ENCODE measurements around the gene XAGE3. TPM values are rescaled to one million over a fixed set of nuclear protein-coding genes. Genes with fewer than 3 reads are reported as not detected.
"Not testable (repeated sequence)": the region's sequence is repeated elsewhere in the genome, so short reads cannot be mapped to it uniquely, and the experiment has no call there.

The XAGE3 gene
- total RNA-seq, 1 donor from 2014 or later: not detected

DNA sequence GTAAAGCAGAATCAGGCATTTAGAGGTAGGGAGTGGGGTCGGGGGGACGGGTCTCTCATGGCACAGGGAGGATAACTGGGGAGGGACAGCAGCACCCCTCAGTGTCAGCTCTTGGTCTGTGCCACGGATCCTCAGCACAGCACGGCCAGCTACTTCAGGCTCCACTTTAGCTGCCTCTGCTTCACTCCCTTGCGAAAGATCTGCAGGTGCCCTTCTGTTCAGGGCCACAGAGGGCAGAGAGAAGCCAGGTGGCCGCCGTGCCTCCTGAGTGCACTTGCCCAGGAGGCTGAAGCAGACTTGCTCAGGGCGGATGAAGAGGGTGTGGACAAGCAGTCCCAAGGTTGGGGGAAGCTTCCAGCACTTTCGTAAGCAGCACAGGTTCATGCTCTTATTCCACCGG lies 19.6 kb upstream of the XAGE3 start:
- H3K36me3 ChIP-seq (ENCODE audit: insufficient read depth, low read length); H3K9me3 Mint-ChIP-seq (ENCODE audit: unreplicated experiment); H3K36me3 Mint-ChIP-seq (ENCODE audit: low read depth, unreplicated experiment); H3K4me1 Mint-ChIP-seq (ENCODE audit: low read depth, unreplicated experiment); H3K27ac Mint-ChIP-seq (ENCODE audit: unreplicated experiment); H3K27me3 ChIP-seq (ENCODE audit: insufficient read depth, low read length); H3K27me3 Mint-ChIP-seq (ENCODE audit: low read depth, unreplicated experiment); H3K79me2 ChIP-seq (ENCODE audit: insufficient read depth, low read length); H3K9me3 ChIP-seq (ENCODE audit: insufficient read depth, low read depth, low read length); H3K4me1 ChIP-seq (ENCODE audit: insufficient read depth, low read length); H3K4me3 Mint-ChIP-seq (ENCODE audit: unreplicated experiment); H3K4me2 ChIP-seq (ENCODE audit: low read length); FAIRE-seq; H4K20me1 ChIP-seq (ENCODE audit: insufficient read depth, low read length); DNase-seq (ENCODE audit: low read depth); H3K9ac ChIP-seq (ENCODE audit: low read length); H3K4me3 ChIP-seq (ENCODE audit: insufficient read depth, low read depth, low read length); H3K27ac ChIP-seq (ENCODE audit: low read depth, low read length); H2AFZ ChIP-seq (ENCODE audit: low read depth, low read length): not testable (repeated sequence)

DNA sequence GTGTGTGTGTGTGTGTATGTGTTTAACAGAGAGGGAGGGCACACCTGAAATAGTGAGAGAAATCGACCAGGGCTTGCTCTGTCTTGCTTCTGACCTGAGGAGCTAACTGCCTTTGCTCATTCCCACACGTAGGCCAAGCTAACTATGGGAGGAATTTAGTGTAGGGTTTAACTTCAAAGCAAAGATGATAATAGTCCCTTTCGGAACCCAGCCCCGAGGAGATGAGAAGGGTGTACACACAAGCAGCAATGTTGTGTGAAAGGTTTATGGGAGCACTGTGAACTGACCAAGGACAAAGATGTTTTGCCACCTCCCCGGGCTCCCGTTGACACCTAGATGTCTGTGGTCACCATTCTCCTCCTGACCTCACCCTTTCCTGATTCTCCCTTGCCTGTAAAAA lies 8.5 kb upstream of the XAGE3 start:
- H3K27ac Mint-ChIP-seq (ENCODE audit: unreplicated experiment); H3K4me3 ChIP-seq (ENCODE audit: insufficient read depth, low read depth, low read length); H3K4me3 Mint-ChIP-seq (ENCODE audit: unreplicated experiment); H3K27me3 Mint-ChIP-seq (ENCODE audit: low read depth, unreplicated experiment); H3K4me1 Mint-ChIP-seq (ENCODE audit: low read depth, unreplicated experiment); H3K9me3 ChIP-seq (ENCODE audit: insufficient read depth, low read depth, low read length); H3K4me2 ChIP-seq (ENCODE audit: low read length); H4K20me1 ChIP-seq (ENCODE audit: insufficient read depth, low read length); H2AFZ ChIP-seq (ENCODE audit: low read depth, low read length); DNase-seq (ENCODE audit: low read depth); H3K36me3 Mint-ChIP-seq (ENCODE audit: low read depth, unreplicated experiment); H3K79me2 ChIP-seq (ENCODE audit: insufficient read depth, low read length); H3K9ac ChIP-seq (ENCODE audit: low read length); H3K4me1 ChIP-seq (ENCODE audit: insufficient read depth, low read length); H3K27ac ChIP-seq (ENCODE audit: low read depth, low read length); H3K9me3 Mint-ChIP-seq (ENCODE audit: unreplicated experiment); H3K36me3 ChIP-seq (ENCODE audit: insufficient read depth, low read length); H3K27me3 ChIP-seq (ENCODE audit: insufficient read depth, low read length): not testable (repeated sequence)
- peak; percentile 79 for FAIRE-seq

DNA sequence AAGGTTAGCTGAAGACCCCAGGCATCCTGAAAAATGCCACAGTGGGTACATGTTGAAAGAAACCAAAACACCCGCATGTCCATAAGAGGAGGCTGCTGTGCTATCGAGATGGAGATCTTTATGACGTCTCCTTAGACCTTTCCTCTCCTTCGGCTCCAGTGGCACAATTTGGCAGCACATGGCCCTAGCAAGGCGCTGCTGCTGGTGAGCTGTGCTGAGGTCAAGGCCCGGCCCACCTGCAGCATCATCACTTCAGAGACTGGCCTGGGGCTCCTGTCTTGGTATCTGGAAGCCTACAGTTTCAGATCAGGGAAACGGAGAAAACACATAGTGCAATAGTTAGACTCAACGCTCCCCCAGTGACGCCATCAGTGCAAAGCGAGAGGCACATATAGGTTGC lies 7.6 kb upstream of the XAGE3 start:
- not testable (repeated sequence) for H3K4me2 ChIP-seq (ENCODE audit: low read length); H2AFZ ChIP-seq (ENCODE audit: low read depth, low read length); DNase-seq (ENCODE audit: low read depth); H4K20me1 ChIP-seq (ENCODE audit: insufficient read depth, low read length); H3K4me3 Mint-ChIP-seq (ENCODE audit: unreplicated experiment); H3K27me3 ChIP-seq (ENCODE audit: insufficient read depth, low read length); H3K79me2 ChIP-seq (ENCODE audit: insufficient read depth, low read length); H3K36me3 Mint-ChIP-seq (ENCODE audit: low read depth, unreplicated experiment); H3K9ac ChIP-seq (ENCODE audit: low read length); H3K4me3 ChIP-seq (ENCODE audit: insufficient read depth, low read depth, low read length); H3K27me3 Mint-ChIP-seq (ENCODE audit: low read depth, unreplicated experiment); H3K27ac ChIP-seq (ENCODE audit: low read depth, low read length); FAIRE-seq; H3K4me1 ChIP-seq (ENCODE audit: insufficient read depth, low read length); H3K4me1 Mint-ChIP-seq (ENCODE audit: low read depth, unreplicated experiment); H3K9me3 Mint-ChIP-seq (ENCODE audit: unreplicated experiment); H3K27ac Mint-ChIP-seq (ENCODE audit: unreplicated experiment); H3K36me3 ChIP-seq (ENCODE audit: insufficient read depth, low read length); H3K9me3 ChIP-seq (ENCODE audit: insufficient read depth, low read depth, low read length)

DNA sequence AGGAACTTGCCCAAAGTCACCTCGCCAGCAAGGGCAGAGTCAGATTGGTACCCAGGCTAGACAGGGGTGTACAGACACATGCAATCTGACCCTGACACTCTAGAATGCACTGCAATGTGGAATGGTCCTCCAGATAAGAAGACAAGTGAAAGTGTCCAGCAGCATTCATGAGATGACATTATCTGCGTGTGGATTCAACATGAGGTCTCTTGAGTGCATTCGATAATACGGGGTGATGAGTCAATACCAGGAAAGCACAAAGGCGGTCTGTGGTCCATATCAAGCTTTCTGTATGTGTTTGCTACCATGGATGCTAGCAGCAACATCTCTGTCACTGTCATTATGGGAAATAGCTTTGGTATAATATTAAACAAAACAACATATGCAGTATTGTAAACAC lies 6.8 kb upstream of the XAGE3 start:
- no peaks in the 10 kb centered on the region for H3K36me3 Mint-ChIP-seq (ENCODE audit: low read depth, unreplicated experiment)
- H3K4me1 ChIP-seq (ENCODE audit: insufficient read depth, low read length): no peaks in the 10 kb centered on the region
- no peak overlapping the region for H3K9ac ChIP-seq (ENCODE audit: low read length)
- no peaks in the 10 kb centered on the region for H3K36me3 ChIP-seq (ENCODE audit: insufficient read depth, low read length)
- no peak for TF ChIP-seq EZH2 (IDR thresholded peaks at IDR 0.05; ENCODE audit: insufficient read depth, low read length)
- TF ChIP-seq, protein P1, sequence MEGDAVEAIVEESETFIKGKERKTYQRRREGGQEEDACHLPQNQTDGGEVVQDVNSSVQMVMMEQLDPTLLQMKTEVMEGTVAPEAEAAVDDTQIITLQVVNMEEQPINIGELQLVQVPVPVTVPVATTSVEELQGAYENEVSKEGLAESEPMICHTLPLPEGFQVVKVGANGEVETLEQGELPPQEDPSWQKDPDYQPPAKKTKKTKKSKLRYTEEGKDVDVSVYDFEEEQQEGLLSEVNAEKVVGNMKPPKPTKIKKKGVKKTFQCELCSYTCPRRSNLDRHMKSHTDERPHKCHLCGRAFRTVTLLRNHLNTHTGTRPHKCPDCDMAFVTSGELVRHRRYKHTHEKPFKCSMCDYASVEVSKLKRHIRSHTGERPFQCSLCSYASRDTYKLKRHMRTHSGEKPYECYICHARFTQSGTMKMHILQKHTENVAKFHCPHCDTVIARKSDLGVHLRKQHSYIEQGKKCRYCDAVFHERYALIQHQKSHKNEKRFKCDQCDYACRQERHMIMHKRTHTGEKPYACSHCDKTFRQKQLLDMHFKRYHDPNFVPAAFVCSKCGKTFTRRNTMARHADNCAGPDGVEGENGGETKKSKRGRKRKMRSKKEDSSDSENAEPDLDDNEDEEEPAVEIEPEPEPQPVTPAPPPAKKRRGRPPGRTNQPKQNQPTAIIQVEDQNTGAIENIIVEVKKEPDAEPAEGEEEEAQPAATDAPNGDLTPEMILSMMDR (IDR thresholded peaks at IDR 0.05; ENCODE audit: insufficient read depth, low read depth, low read length): no peak
- no peak overlapping the region for H2AFZ ChIP-seq (ENCODE audit: low read depth, low read length)
- H3K27ac ChIP-seq (ENCODE audit: low read depth, low read length): no peak overlapping the region
- no peaks in the 10 kb centered on the region for H3K79me2 ChIP-seq (ENCODE audit: insufficient read depth, low read length)
- FAIRE-seq (no peak), DNase-seq (ENCODE audit: low read depth) (no peak)
- H3K9me3 ChIP-seq (ENCODE audit: insufficient read depth, low read depth, low read length): no peaks in the 10 kb centered on the region
- no peak overlapping the region for H3K4me2 ChIP-seq (ENCODE audit: low read length)
- no peak overlapping the region for H3K4me3 Mint-ChIP-seq (ENCODE audit: unreplicated experiment)
- no peak overlapping the region for H3K4me3 ChIP-seq (ENCODE audit: insufficient read depth, low read depth, low read length)
- H3K9me3 Mint-ChIP-seq (ENCODE audit: unreplicated experiment): no peaks in the 10 kb centered on the region
- no peaks in the 10 kb centered on the region for H3K27me3 ChIP-seq (ENCODE audit: insufficient read depth, low read length)
- H3K27me3 Mint-ChIP-seq (ENCODE audit: low read depth, unreplicated experiment): peaks cover 8% of the 10 kb centered on the region
- H3K4me1 Mint-ChIP-seq (ENCODE audit: low read depth, unreplicated experiment): peaks cover 3% of the 10 kb centered on the region
- no peaks in the 10 kb centered on the region for H4K20me1 ChIP-seq (ENCODE audit: insufficient read depth, low read length)
- H3K27ac Mint-ChIP-seq (ENCODE audit: unreplicated experiment): no peak overlapping the region

DNA sequence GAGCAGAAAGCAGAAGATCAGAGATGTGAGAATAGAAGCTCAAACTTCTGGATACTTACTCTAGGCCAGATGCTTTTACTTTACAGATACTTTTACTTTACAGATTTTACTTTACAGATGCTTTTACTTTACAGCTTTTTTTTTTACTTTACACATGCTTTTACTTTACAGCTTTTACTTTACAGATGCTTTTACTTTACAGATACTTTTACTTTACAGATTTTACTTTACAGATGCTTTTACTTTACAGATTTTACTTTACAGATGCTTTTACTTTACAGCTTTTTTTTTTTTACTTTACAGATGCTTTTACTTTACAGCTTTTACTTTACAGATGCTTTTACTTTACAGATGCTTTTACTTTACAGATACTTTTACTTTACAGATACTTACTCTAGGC lies 5.9 kb upstream of the XAGE3 start:
- H2AFZ ChIP-seq (ENCODE audit: low read depth, low read length); H3K4me2 ChIP-seq (ENCODE audit: low read length); H3K27ac ChIP-seq (ENCODE audit: low read depth, low read length); H3K4me3 ChIP-seq (ENCODE audit: insufficient read depth, low read depth, low read length); H3K9me3 ChIP-seq (ENCODE audit: insufficient read depth, low read depth, low read length); H4K20me1 ChIP-seq (ENCODE audit: insufficient read depth, low read length); H3K4me1 Mint-ChIP-seq (ENCODE audit: low read depth, unreplicated experiment); H3K9ac ChIP-seq (ENCODE audit: low read length); H3K27ac Mint-ChIP-seq (ENCODE audit: unreplicated experiment); H3K4me1 ChIP-seq (ENCODE audit: insufficient read depth, low read length); H3K27me3 Mint-ChIP-seq (ENCODE audit: low read depth, unreplicated experiment); H3K79me2 ChIP-seq (ENCODE audit: insufficient read depth, low read length); H3K9me3 Mint-ChIP-seq (ENCODE audit: unreplicated experiment); H3K36me3 Mint-ChIP-seq (ENCODE audit: low read depth, unreplicated experiment); H3K36me3 ChIP-seq (ENCODE audit: insufficient read depth, low read length); DNase-seq (ENCODE audit: low read depth); H3K4me3 Mint-ChIP-seq (ENCODE audit: unreplicated experiment); H3K27me3 ChIP-seq (ENCODE audit: insufficient read depth, low read length): not testable (repeated sequence)
- peak; percentile 56 for FAIRE-seq

Data from astrocyte (in vitro differentiated cells and primary cell).